Anterior cingulate cortex (tissue), 58 donors: Measurements from ENCODE around the gene ALDH1A2.

ENCODE experiments used
- DNase-seq, 58 donors: peaks; one replicate each; lab custom pipeline; 2025; lab: John Stamatoyannopoulos, UW

Gene ALDH1A2

DNA sequence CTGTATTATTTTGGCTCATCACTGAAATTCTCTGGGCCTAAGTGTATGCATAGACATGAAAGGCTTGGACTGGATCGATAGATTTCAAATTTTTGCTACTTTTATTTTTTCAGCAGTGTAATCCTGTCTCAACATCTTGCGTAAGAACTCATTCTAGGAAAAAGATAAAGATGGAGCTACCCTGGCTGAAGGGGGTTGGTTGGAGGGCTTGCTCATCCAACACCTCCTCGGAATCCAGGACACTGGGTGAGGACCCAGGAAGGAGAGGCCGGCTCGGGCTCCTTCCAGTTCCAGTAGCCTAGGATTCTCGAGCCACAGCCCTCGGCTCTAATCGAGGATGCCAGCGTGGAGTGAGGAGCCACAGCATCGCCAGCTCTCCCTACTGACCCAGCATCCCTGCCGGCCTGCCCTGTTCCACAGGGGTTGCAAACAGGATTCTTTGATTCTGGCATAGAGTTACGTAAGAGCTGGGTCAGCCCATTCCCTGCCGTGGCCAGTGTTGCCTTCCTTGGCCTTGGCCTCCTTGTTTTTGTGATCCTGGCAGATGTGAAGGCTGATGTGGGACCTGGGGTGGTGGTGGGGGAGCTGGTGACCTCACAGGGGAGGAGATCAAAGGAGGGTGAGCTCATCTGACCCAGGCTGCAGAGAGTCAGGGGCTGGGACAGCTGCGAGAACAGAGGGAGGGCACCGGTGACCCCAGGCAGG is 149.5 kb downstream of the ALDH1A2 start:
- DNase-seq, result no peak

DNA sequence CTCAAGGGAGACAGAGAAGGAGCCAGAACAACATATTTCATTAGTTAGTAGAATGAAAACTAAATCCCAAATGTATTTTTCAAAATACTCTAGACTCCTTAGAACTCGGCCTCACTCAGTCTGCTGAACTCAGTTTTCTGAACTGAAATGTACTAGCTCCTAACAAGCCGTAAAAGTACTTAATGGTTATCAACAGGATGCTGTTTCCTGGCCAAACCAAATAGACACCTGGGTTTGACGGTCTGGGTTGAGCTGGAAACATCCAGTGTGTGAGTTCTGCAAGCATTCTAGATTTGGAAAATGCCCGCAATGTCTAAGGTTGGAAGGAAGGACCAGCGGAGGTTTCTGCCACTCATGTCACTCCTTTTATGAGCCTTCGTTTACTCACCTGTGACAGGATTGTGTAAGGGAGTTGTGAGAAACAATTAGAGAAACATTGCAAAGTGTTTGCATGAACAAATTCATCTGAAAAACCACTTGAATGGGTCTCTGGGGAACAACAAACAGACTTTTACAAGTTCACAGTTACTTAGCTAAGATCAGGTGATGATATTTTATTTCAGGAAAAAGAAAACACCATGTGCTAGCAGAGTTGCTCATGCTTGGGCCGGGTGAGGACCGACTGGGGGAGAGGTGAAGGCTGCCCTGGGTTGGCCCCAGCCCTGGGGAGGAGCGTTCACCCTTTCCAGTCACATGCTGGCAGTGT is 151.0 kb downstream of the ALDH1A2 start:
- DNase-seq, result no peak

DNA sequence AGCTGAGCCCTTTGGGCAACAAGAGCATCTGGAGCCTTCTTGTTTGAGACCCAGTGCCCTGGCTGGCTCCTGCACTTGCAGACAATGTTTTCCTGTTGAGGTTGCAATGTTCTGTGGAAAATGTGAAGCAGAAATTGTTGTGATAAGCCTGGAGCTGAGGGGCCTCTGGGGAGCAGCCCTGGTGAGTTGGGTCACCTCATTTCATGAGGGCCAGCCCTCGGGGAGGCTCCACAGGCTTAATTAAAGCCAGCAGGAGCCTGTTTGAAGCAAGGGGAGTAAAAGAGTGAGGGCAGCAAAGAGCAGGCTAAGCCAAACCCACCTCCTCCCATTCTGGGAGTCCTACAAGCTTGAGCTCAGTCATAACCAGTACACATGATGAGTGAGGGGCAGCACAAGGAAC is 154.3 kb downstream of the ALDH1A2 start:
- no peak for DNase-seq

DNA sequence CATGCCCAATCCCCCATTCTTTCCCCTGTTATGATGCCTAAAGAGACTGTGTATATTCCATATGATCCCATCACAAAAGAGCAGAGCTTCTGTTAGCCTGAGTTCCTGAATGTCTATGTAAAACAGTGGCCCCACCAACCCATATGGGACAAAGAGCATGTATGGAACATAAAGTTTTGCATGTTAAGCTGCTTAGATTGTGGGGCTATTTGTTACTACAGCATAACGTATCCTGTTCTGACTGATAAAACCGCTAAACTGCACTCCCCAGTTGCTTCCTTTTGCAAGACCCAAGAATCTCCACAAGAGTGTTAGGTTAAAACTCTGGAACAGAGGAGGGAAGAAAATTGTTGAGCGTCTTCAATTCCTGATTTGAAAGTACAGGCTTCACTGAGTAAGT is 154.8 kb downstream of the ALDH1A2 start:
- DNase-seq, result no peak

DNA sequence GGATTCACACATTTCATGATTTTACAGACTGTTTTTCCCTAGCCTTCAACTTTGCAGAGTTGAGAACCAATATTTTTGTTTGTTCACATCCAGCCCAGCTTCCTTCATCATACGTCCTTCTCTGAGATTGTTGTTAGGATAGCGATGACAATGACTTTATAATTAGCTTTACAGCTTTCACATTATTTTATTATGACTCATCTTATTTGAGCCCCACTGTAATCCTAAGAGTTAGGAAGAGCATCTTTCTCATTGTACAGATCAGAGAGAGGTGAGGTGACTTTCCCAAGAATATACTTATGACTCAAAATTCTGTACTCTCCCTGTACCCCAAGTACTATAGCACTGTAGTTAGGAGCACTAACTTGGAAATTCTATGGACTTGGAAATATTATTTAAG is 156.1 kb downstream of the ALDH1A2 start:
- DNase-seq, result no peak

DNA sequence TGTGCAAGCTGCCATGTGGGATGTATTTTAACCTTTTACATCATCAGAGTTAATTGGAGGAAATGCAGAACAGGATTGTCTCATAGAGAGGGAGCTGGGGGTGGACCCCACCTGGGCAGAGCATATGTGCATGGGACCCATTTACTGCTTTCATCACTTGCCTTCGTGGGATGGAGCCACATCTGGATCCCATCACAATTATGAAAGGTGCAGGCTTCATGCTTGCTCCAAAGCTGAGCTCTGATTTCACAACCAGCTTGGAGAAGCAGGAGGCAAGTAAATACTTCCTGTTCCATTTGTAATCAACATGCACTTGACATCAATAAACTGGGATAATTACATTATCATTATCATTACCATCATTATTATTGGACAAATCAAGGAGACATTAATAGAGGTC is 161.9 kb downstream of the ALDH1A2 start:
- no peak for DNase-seq
